ENCODE measurements around the gene LDLRAD4. TPM values are rescaled to one million over a fixed set of nuclear protein-coding genes. Genes with fewer than 3 reads are reported as not detected.

LDLRAD4 gene
- 10 to 100 TPM; 33.1 to 41.2 TPM for total RNA-seq

- H3K36me3 ChIP-seq, result no peaks in the 10 kb centered on the region
- peak within 1 kb of the TSS; percentile 70 to 92 for H3K4me3 ChIP-seq
- H3K9me3 ChIP-seq, result no peaks in the 10 kb centered on the region
- no peaks in the 10 kb centered on the region for H3K27me3 ChIP-seq
- H3K4me1 ChIP-seq, result peaks cover 0 to 55% of the 10 kb centered on the region in 2 donors
- DNase-seq (ENCODE audit: low spot score), result peak; percentile 71
- peak within 1 kb of the TSS; percentile 94 to 96 for H3K27ac ChIP-seq
- no peak for TF ChIP-seq CTCF (IDR thresholded peaks at IDR 0.05)
Measured at GRCh38 chr18:13218368-13218991, at the start of gene LDLRAD4. TSS of gene LDLRAD4 (plus strand) at chr18:13218760.

DNA sequence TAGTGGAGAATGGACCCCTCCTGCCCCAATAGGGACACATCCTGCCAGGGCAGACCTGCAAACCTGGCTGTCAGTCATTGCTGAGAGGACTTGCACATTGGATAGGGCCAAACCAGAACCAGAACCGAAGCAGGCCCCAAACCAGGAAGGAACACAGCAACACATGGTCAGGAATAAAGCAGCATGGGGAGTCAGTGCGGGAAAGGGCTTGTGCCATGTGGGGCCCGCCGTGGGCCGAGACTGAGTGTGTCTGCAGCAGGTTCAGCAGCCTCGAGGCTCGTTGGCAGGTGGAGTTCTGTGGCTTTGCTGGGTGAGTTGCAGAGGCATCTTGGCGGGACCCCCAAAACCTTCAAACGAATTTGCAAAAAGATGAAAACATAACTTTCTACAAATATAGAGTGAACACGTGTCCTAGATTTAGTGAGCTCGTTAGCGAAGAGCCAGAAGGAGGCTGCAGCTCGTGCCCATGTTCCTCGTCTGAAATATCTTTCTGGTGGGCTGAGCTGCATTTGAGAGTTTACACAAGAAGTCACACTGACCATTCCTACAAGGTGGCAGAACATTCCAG, 44.9 kb upstream of the LDLRAD4 start:
- no peaks in the 10 kb centered on the region for H3K27me3 ChIP-seq
- no peak for DNase-seq (ENCODE audit: low spot score)
- TF ChIP-seq CTCF (IDR thresholded peaks at IDR 0.05), result no peak
- H3K9me3 ChIP-seq, result no peaks in the 10 kb centered on the region
- no peak overlapping the region for H3K27ac ChIP-seq
- no peaks in the 10 kb centered on the region for H3K4me1 ChIP-seq
- no peaks in the 10 kb centered on the region for H3K36me3 ChIP-seq
- H3K4me3 ChIP-seq, result no peak overlapping the region

GRCh38 chr18:13175266-13175665, 43.3 kb upstream of the LDLRAD4 start:
- no peak for TF ChIP-seq CTCF (IDR thresholded peaks at IDR 0.05)
- H3K36me3 ChIP-seq, result no peaks in the 10 kb centered on the region

GRCh38 chr18:13175754-13176210, 42.8 kb upstream of the LDLRAD4 start:
- Histone ChIP-seq H3K4me1 (no peaks in the 10 kb centered on the region), H3K27me3 (no peaks in the 10 kb centered on the region), H3K27ac (no peak overlapping the region), H3K9me3 (no peaks in the 10 kb centered on the region), H3K4me3 (no peak overlapping the region), H3K36me3 (no peaks in the 10 kb centered on the region)
- TF ChIP-seq CTCF (IDR thresholded peaks at IDR 0.05), result no peak
- no peak for DNase-seq (ENCODE audit: low spot score)

More at GRCh38 chr18:13175266-13175665, 43.3 kb upstream of the LDLRAD4 start:
- H3K27ac ChIP-seq, result no peak overlapping the region
- H3K27me3 ChIP-seq, result no peaks in the 10 kb centered on the region
- no peaks in the 10 kb centered on the region for H3K4me1 ChIP-seq
- DNase-seq (ENCODE audit: low spot score), result no peak
- H3K9me3 ChIP-seq, result no peaks in the 10 kb centered on the region
- no peak overlapping the region for H3K4me3 ChIP-seq

DNA sequence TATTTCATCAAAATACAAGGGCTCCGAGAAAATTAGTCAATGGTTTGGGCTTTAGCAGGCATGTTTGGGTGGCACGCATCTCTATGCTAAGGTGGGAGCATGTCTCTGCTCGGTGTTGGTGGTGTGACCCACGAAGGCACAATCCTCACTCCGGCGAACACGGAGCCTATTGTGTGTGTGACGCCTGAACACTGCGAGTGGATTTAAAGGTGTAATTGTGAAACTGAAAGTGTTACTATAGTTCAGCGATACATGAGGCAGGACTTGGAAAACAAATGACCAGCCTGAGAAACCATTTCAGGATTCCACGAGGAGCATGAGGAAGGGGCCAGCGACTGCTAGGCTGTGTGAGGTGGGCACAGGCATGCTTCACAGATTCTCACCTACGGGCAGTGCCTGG, 41.7 kb upstream of the LDLRAD4 start:
- H3K4me1 ChIP-seq, result no peaks in the 10 kb centered on the region
- H3K4me3 ChIP-seq, result no peak overlapping the region

More for the DNA sequence above, 41.7 kb upstream of the LDLRAD4 start:
- Histone ChIP-seq H3K27ac (no peak overlapping the region), H3K27me3 (no peaks in the 10 kb centered on the region), H3K36me3 (no peaks in the 10 kb centered on the region), H3K9me3 (no peaks in the 10 kb centered on the region)
- no peak for DNase-seq (ENCODE audit: low spot score)
- no peak for TF ChIP-seq CTCF (IDR thresholded peaks at IDR 0.05)
